HCEC 1CT (cell line): ENCODE measurements around the gene POLR1B.
"Not testable (repeated sequence)": the region's sequence is repeated elsewhere in the genome, so short reads cannot be mapped to it uniquely, and the experiment has no call there.

Experiments
- DNase-seq: peaks from one replicate; pipeline ENCODE4 v3.0.0-alpha.2; 2017

The POLR1B gene

DNA sequence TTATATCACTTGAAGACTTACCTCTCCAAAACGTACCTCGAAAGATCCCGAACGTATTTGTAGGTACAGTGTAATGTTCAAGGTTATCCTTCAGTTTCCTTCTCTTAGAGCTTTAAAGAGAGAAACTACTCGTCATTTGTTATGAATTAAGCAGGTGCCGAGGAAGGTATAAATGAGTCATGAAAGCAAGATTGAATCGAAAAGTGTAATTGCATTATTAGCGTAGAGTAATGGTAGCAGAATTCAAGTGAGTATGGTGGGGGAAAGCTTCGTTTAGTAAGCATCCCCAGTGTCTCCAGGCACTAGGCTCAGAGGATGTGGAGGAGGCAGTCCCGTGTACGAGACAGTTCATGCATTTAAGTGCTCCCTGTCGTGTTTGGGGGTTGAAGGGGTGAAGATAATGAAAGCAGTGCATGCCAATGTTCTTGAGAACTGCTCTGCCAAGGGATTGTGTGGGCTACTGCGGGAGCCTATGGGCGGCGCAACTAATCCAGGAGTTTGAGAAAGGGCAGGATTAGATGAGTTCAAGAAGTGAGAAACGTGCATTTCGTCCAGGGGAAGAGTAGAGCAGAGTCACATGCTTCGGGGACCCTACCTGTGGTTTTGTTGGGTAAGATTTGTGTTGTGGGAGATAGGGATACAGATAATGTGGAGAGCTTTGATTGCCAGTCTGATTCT, 858 bp downstream of the POLR1B start:
- peak; percentile 4 for DNase-seq

DNA sequence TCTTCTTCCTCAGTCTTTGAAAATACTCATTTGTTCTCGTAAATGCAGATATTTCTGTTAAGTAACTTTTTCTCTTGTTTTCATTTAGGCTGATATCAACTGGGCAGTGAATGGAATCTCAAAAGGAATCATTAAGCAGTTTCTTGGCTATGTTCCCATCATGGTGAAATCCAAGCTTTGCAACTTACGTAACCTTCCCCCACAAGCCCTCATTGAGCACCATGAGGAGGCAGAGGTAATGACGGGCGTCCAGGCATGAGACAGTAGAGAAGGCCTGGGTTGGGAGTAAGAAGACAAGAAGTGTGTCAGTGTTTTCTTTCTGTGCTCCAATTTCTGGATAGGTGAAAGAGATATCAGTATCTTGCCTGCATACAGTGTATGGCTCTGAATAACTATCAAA, 5.1 kb downstream of the POLR1B start:
- peak; percentile 37 for DNase-seq

DNA sequence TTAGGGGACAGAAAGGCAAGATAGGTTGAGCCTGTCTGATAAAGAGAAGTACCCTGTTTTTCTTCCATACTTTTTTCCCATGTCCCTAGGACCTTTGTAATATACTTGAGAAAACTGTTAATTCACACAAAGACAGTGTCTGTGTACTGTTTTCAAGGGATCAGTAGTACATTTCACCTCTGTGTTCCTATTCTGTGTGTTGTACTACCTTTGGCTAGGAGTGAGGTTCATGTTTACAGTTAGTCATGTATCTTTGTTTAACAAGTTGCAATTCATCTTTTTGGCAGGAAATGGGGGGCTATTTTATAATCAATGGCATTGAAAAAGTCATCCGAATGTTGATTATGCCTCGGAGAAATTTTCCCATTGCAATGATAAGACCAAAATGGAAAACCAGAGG, 6.7 kb downstream of the POLR1B start:
- DNase-seq, result no peak

DNA sequence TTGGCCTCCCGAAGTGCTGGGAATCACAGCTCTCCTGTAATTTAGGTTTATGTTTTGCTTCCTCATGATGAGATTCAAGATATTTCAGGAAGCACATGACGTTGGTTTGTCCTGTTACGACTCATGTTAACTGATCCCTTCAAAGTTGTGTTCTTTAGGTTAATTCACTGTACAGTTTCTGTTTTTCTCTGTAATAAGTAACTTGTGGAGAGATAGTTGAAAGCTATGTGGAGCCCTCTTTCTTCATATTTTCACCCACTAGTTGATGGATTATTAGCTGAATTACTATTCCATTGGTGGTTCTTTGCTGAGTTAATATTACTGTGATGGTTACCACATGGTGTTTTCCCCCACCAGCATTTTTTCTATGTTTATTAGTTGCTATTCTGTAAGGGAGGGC, 23.8 kb downstream of the POLR1B start:
- DNase-seq, result no peak

DNA sequence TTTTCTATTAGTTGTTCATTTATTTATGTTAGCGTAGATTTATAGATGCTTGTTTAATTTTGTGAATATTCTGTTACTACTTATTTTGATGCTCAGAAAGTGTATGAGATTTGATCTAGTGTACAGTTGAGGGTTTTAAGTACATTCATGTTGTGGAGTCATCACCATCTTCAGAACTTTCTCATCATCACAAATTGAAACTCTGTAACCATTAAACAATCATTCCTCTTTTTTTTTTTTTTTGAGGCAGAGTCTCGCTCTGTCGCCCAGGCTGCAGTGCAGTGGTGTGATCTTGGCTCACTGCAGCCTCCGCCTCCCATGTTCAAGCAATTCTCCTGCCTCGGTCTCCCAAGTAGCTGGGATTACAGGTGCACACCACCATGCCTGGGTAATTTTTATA, 24.2 kb downstream of the POLR1B start:
- DNase-seq, result not testable (repeated sequence)

DNA sequence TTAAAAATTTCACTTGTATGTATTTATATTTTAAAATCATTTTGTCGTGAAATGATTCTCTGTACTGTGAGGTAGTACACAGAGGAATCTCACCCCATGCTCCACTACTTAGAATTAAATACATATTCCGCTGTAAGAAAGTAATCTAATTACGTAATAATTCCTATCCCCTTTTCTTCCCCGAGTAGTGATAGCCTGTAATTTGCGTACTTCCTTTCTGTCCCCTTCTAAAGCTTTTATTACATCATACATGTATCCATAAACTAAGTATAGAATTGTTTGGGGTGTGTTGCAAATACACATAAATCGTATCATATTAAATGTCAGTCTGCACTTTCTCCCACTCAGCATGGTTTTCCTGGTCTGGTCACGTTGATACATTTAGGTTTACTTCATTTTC, 29.7 kb downstream of the POLR1B start:
- DNase-seq, result no peak

DNA sequence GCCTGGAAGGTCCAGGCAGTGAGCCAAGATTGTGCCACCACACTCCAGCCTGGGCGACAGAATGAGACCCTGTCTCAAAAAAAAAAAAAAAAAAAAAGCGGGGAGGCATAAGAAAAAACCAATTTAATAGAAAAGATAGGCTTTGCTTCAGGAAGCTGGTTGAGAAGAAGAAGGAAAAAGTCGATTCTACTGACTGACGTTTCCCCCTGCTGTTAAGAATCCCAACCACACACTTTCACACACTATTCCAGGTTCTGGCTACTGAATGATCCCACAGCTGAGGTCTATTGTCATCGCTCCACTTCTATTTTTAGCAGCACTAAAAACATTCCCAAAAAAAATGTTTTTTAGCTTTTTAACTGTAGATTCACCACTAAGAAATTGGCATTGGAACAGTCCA, 35.5 kb downstream of the POLR1B start:
- peak; percentile 22 for DNase-seq

DNA sequence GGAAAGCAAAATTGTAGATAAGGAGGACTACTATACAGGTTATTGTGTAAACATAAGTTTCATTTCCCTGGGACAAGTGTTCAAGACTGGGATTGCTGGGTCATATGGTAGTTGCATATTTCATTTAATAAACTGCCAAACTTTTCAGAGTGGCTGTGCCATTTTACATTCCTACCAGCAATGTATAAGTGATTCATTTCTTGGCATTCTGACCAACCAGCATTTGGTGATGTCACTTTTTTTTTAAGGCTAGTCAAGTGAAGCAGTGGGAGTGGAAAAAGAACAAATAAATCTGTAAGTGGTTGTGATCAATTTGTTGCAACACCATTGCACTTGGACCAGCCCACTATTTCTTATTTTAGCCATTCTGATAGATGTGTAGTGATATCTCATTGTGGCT, 37.0 kb downstream of the POLR1B start:
- DNase-seq, result peak; percentile 84

DNA sequence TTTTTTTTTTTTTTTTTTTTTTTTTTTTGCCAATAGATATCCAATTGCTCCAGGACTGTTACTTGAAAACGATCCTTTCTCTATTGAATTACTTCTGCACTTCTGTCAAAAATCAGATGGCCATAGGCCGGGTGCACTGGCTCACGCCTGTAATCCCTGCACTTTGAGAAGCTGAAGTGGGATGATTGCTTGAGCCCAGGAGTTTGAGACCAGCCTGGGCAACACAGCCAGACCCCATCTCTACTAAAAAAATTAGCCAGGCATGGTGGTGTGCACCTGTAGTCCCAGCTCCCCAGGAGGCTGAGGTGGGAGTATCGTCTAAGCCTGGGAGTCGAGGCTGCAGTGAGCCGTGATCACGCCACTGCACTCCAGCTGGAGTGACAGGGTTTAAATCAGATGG, 37.8 kb downstream of the POLR1B start:
- no peak for DNase-seq

DNA sequence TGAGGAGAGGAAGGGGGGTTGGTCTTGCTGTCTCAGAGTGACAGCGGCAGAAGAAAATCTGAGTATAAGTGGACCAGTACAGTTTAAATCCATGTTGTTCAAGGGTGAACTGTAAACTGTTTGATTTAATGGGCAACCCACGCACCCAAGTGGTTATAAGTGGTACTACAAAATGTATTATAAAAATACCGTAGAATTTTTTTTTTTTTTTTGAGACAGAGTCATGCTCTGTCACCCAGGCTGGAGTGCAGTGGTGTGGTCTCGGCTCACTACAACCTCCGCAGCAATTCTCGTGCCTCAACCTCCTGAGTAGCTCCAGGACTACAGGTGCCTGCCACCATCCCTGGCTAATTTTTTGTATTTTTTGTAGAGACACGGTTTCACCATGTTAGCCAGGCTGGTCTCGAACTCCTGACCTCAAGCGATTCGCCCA, 40.1 kb downstream of the POLR1B start:
- peak; percentile 65 for DNase-seq

DNA sequence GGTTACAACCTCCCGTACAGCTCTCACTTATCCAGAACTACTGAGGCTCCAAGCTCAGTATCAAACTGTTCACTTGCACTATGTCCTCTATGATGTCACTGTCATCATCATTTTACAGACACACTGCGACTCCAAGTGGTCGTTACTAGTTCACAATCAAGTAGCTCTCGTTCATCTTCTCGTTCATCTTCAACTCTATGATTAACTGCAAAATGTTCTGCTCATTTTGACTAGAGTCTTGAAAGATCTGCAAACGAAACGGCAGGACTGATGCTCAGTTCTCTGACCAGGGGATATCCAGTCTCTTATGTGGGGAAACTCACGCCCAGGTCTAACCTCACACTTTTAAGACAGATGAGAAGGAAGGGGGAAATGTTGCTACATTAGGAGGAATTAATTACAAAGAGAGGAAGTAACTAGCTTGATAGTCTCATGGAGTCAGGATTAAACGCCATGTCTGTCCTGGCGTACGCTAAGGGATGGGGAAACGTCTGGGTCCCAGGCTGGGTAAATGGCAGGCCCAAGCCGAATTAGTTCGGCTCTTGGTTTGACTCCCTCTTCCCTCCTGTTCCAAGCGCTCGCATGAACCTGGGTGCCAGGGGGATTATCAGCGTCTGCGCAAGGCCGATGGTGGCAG, 41.4 kb downstream of the POLR1B start:
- peak; percentile 9 for DNase-seq

DNA sequence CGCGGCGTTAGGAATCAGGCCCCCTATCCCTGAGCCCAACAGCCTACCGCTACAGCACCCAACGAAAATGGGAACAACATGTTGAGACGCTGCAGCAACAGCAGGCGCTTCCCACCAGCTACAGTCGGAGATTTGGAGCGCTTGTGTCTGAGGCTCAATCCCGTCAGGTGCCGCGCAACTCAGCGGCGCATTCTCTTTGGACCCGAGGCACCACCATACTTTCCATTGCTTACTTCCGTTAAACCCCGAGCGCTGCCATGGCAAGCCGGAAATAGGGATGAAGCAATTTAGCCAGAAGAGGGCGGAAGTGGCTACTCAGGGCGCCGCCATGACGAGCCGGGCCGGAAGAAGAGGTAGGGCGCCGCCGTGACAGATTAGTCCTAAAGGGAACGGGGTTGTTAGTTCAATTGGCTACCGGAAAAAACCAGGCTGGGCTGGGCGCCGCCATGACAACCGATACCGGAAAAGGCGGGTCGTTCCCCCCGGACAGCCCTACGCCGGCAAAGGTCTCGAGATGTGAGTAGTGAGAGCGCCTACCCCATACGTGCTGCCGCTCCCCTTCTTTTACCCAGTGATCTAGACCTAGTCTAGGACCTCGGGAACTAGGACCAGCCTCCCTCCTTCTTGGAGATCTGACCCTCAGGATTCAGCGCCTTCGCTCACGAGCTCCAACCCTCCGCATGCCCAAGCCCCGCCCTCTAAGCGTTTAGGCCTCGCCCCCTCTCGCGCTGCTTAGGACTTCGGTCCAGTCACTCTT, 42.0 kb downstream of the POLR1B start, which contains the start of gene CHCHD5:
TSS of gene CHCHD5 (plus strand) at position 476 of the 757 bp plus-strand sequence. CDS start at position 515, 39 bp downstream.
- peak; percentile 98 for DNase-seq

DNA sequence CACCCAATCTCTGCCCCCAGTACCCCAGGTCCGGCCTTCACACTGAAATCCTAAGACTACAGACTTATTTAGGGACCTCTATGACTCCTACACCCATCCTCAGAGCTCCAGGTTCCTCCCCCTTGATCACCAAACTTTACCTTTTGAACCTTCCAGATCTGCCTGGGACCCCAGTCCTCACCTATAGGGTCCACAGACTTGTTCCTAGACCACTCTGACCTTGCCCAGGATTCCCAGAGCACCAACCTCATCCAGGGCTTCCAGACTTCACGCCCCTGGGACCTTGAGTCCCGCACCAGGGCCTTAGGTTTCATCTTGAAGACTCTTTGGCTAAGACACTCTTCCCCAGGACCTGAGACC, 42.6 kb downstream of the POLR1B start:
- DNase-seq, result no peak

DNA sequence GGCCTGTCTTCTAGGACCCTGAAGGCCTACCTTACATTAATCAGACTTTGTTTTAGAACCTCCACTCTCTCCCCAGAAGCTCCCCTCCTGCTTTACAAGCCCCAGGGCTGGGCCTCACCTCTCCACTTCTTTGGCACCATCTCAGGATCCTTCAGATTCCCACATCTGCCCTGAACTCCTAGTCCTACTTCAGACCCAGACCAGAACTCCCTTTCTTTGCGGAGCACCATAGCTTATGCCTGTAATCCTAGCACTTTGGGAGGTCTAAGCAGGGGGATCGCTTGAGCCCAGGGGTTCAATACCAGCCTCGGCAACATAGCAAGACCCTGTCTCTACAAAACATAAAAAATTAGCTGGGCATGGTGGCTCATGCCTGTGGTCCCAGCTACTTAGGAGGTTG, 43.1 kb downstream of the POLR1B start:
- no peak for DNase-seq

DNA sequence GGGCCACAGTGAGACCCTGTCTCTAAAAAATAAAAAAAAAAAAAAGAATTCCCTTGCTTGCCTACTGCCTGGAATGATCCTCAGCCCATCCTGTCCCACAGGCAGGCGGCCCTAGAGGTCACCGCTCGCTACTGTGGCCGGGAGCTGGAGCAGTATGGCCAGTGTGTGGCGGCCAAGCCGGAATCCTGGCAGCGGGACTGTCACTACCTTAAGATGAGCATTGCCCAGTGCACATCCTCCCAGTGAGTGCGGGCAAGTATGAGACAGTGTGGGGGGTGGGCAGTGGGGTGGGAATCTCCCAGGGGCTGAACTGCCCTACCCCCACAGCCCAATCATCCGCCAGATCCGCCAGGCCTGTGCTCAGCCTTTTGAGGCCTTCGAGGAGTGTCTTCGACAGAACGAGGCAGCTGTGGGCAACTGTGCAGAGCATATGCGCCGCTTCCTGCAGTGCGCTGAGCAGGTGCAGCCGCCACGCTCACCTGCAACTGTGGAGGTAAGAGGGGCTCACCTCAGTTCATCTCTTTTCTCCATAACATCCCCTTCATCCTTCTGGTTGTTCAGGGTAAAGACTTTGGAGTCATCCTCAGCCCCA, 43.7 kb downstream of the POLR1B start:
- DNase-seq, result no peak

DNA sequence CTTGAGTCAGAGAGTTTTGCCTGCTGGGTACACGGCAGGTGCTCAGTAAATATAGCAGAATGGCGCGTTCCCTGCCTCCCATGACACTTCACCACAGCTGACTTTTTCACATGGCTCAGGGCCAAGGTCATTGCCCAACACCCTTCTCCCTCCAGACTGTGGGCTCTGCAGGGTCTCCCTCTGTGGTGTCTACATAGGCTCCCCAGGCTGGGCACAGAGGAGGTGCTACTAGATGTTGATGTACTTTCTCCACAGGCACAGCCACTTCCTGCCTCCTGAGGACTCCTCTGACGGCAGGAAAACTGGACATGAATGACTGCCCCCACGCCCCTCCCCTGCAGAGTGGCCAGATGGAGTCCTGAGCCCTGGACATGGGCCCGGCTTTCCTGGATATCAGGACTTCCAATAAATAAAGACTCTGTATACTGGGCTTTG, 46.4 kb downstream of the POLR1B start:
- DNase-seq, result no peak

DNA sequence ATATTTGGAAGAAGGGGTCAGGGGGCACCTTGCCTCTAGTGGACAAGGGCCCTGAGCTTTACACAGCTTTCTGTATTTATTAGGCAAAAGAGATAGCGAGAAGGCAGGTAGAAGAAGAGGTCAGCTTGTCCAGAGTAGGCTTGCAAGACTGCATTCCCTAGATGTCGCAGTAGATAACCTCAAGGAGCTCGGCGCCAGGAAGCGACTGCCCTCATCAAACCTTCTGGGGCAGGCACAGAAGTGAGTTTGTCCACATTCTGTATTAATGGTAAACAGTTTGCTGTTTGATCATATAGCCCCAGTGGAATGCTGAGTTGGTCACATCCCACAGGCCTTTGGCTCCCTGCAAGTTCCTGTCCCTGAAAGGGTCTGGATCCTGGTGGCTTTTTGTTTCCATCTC, 49.1 kb downstream of the POLR1B start:
- no peak for DNase-seq

DNA sequence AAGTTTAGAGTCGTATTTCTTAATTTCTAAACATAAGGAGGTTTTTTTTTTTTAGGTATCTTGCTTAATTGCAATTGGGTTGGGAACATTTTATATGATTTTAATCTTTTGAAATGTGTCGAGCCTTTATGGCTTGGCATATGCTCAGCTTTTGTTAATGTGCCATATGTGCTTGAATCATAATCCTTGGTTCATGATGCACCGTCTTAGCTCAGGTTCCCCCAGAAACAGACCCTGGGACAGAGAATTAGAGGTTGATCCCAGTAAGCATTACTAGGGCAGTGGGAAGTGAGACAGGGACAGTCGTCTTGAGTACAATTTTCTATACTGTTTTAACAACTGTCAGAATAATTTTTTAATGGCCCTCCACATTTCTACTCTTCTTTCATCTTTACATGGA, 51.5 kb downstream of the POLR1B start:
- no peak for DNase-seq

DNA sequence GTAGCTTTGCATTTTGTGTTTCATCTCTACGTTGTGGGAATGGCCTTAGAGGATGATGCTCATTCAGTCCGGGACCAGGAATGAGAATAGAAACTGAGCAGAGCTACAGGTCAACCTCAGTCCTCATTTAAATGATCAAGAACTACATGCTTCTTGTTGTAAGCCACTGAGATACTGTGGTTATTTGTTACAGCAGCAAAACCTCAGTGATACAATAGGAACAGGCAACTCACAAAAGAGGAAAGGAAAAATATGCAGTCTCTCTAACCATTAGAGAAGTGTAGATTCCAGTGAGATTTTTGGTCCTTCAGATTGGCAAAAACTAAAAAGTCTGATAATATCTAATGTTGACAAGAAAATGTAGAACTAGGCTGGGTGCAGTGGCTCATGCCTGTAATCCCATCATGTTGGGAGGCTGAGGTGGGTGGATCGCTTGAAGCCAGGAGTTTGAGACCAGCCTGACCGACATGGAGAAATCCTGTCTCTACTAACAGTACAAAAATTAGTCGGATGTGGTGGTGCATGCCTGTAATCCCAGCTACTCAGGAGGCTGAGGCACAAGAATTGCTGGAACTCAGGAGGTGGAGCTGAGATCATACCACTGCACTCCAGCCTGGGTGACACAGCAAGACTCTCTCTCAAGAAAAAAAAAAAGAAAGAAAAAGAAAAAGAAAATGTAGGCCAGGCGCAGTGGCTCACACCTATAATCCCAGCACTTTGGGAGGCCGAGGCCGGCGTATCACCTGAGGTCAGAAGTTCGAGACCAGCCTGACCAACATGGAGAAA, 55.5 kb downstream of the POLR1B start:
- DNase-seq, result no peak

DNA sequence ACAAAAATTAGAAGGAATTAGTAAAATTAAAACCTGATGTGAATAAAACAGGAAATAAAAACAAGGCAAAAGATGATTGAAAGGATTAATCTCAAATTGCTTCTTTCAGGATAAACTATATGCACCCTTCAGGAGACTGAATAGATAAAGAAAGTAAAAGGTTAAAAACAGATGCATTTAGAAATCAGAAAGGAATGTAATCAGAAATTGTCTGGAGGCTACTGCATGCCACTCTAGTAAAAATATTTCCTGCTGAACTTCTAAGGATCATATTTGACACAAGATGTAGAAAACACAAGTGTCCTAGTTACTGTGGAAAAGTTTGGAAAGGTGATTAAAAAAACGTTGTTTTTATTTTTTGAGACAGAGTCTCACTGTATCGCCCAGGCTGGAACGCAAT, 58.4 kb downstream of the POLR1B start:
- no peak for DNase-seq

DNA sequence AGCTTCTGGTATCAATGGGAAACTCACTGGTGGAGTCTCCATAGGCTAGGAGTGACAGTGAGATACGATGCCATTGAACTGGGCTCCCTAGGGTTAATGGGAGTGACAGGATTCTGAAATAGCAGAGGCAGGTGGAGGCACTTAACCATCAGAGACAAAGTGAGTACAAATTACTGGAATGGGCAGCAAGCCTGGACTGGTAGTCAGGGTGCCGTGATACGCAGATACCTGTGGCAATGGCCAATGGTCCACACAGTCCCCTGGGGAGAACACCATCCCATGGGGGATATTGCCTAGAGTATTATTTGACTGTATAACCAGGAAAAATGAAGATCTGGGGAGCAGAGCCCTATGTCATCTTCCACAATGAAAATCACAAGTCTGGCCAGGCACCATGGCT, 59.5 kb downstream of the POLR1B start:
- DNase-seq, result no peak

DNA sequence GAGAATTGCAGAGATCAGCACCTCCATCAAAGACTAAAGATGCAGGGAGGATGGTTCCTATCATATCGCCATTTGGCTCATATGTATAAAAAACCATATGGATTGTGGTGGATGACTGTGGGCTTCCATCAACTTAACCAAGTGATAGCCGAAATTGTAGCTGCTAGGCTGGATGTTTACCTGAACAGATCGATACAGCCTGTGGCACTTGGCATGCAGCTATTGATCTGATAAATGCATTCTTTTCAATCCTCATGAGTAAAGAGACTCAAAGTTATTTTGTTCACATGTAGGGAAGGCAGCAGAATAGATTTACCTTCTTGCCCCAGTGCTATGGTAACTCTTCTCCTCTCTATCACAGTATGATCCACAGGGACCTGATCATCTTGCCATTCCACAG, 60.7 kb downstream of the POLR1B start:
- no peak for DNase-seq

DNA sequence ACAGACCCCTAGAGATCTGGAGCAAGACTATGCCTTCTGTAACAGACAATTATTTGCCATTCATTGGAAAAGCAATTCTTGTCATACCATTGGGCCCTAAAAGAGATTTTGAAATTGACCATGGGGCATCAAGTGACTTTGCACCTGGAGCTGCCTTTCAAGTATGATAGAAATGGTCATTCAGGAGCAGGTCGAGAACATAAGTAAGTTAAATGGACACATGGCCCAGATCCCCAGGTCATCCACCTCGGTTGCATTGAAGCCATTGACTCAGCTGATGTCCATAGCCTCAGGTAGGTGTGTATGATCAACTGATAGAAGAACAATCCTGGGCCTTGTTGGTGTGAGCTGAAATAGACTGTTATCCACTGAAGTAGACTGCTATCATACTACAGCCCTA, 61.5 kb downstream of the POLR1B start:
- no peak for DNase-seq
